Type B pancreatic cell (in vitro differentiated cells): ENCODE data around the gene COLQ. TPM values are rescaled to one million over a fixed set of nuclear protein-coding genes. Genes with fewer than 3 reads are reported as not detected.

Source experiments
- DNase-seq: peaks from one replicate; pipeline ENCODE4 v3.0.0; 2021; ENCODE audit warnings: mixed read lengths; ENCODE audit not compliant: unreplicated experiment; ENCODE audit errors: extremely low spot score
- H3K27ac Mint-ChIP-seq: 2 replicates; pipeline ENCODE4 v1.8.0; 2021; ENCODE audit warnings: mild to moderate bottlenecking, mixed read lengths
- H3K27me3 Mint-ChIP-seq: 2 replicates; pipeline ENCODE4 v1.8.0; 2021; ENCODE audit warnings: mixed read lengths
- H3K36me3 Mint-ChIP-seq: 2 replicates; pipeline ENCODE4 v1.8.0; 2021; ENCODE audit warnings: mixed read lengths
- H3K4me1 Mint-ChIP-seq: one replicate; pipeline ENCODE4 v1.8.0; 2021; ENCODE audit warnings: mixed read lengths; ENCODE audit not compliant: unreplicated experiment
- H3K4me3 Mint-ChIP-seq: 2 replicates; pipeline ENCODE4 v1.8.0; 2021; ENCODE audit warnings: mild to moderate bottlenecking, mixed read lengths
- H3K9me3 Mint-ChIP-seq: 2 replicates; pipeline ENCODE4 v1.8.0; 2021; ENCODE audit warnings: mixed read lengths
- total RNA-seq: library from RNA; stranded (reverse); gene quantifications from 2 replicates; pipeline ENCODE4 v1.2.1, GENCODE V29; 2021; ENCODE audit warnings: low replicate concordance
- TF ChIP-seq, protein P1 (sequence below): fragments of 200-600 bp; sonication (generic); conservative IDR thresholded peaks from 2 replicates; pipeline ENCODE4 v1.5.0; 2021; ENCODE audit warnings: antibody characterized with exemption, mild to moderate bottlenecking

COLQ gene
- total RNA-seq, 1 donor from 2014 or later = 4.1 TPM

DNA sequence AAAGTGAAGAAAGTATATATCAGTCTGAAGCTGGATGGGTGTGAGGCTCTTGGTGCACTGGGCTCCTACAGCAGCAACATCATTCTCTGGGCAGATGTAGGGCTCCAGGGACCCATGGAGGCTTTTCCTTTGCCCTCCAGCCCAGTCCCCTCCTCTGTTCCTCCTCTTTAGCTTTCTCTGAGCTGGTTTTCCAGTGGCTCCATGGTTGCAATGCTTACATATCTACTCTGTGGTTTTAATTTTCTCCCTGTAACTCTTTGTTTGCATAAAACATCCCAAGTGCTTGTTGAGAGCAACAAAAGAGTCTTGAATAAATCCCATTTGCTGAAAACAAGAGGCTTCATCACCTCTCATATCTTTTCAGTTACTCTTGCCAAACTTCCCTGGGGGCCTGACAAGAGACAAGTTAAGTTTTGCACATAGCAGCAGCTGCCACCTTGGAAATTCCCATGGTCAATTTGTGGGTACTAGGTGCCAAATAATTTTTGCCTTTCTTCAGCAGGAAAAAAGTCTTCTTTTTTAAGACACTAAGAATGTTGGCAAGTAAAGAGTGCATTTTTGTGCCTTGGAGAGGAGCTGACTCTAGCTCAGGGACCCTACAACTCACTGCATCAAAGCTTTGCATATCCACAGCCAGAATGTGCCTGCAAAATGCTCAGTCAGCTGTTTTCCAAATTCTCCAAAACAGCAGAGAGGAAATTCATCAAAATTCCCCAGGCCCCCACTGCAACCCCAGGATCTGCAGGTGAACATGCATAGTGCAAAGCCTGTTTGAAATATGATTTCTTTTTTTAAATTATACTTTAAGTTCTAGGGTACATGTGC lies 41.9 kb downstream of the COLQ start:
- DNase-seq = no peak
- H3K36me3 Mint-ChIP-seq = no peaks in the 10 kb centered on the region
- H3K9me3 Mint-ChIP-seq = no peaks in the 10 kb centered on the region
- TF ChIP-seq, protein P1, sequence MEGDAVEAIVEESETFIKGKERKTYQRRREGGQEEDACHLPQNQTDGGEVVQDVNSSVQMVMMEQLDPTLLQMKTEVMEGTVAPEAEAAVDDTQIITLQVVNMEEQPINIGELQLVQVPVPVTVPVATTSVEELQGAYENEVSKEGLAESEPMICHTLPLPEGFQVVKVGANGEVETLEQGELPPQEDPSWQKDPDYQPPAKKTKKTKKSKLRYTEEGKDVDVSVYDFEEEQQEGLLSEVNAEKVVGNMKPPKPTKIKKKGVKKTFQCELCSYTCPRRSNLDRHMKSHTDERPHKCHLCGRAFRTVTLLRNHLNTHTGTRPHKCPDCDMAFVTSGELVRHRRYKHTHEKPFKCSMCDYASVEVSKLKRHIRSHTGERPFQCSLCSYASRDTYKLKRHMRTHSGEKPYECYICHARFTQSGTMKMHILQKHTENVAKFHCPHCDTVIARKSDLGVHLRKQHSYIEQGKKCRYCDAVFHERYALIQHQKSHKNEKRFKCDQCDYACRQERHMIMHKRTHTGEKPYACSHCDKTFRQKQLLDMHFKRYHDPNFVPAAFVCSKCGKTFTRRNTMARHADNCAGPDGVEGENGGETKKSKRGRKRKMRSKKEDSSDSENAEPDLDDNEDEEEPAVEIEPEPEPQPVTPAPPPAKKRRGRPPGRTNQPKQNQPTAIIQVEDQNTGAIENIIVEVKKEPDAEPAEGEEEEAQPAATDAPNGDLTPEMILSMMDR = no peak
- H3K4me1 Mint-ChIP-seq = no peaks in the 10 kb centered on the region
- no peaks in the 10 kb centered on the region for H3K27me3 Mint-ChIP-seq
- H3K4me3 Mint-ChIP-seq = no peak overlapping the region
- H3K27ac Mint-ChIP-seq = no peak overlapping the region

DNA sequence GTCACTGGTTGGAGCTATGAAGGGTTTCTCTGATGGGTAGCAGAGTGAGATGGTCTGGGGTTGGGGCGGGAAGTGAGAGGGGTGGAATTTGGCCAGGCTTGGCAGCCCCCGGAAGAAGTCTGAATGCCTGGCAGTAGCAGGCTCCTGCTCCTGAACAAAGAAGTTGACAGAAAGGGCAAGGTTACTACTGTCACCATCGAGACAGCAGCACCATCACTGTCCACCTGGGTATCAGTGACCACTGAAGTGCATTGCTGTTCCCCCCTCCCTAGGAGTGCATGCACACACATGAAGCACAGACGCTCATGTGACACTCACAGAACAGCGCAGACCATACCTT lies 42.9 kb downstream of the COLQ start:
- TF ChIP-seq, protein P1 = no peak
- Mint-ChIP-seq H3K27me3 (no peaks in the 10 kb centered on the region), H3K36me3 (no peaks in the 10 kb centered on the region), H3K4me3 (no peak overlapping the region), H3K4me1 (no peaks in the 10 kb centered on the region), H3K9me3 (no peaks in the 10 kb centered on the region), H3K27ac (no peak overlapping the region)
- no peak for DNase-seq

GRCh38 chr3:15477951-15478639 lies 43.4 kb downstream of the COLQ start:
- H3K4me1 Mint-ChIP-seq = no peaks in the 10 kb centered on the region
- no peaks in the 10 kb centered on the region for H3K27me3 Mint-ChIP-seq
- H3K9me3 Mint-ChIP-seq = no peaks in the 10 kb centered on the region
- no peak for DNase-seq
- H3K4me3 Mint-ChIP-seq = no peak overlapping the region
- H3K27ac Mint-ChIP-seq = peak overlapping the region; percentile 12
- H3K36me3 Mint-ChIP-seq = no peaks in the 10 kb centered on the region
- TF ChIP-seq, protein P1 = no peak

DNA sequence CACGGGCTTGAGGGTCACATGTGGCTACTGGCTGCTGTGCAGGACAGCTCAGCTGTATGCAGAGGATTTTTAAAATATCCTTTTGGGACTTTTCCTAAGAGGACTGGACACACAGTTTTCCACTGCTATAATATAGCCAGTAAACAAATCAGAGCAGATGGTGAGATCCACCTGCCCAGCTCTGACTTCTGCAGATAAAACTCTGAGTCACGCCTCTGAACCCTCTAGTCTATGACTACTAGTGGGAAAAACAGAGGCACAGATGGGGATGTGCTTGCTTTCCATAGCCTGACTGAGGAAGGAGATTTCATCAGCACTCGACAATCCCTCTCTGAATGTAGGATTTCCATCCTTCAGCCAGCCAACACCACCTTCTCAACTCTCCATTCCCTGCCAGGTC lies 45.1 kb downstream of the COLQ start:
- Mint-ChIP-seq H3K9me3 (no peaks in the 10 kb centered on the region), H3K4me3 (no peak overlapping the region), H3K27ac (no peak overlapping the region), H3K4me1 (no peaks in the 10 kb centered on the region), H3K36me3 (no peaks in the 10 kb centered on the region), H3K27me3 (no peaks in the 10 kb centered on the region)
- TF ChIP-seq, protein P1 = no peak
- DNase-seq = no peak

GRCh38 chr3:15475161-15475560 lies 46.3 kb downstream of the COLQ start:
- Mint-ChIP-seq H3K36me3 (no peaks in the 10 kb centered on the region), H3K27ac (no peak overlapping the region), H3K4me3 (no peak overlapping the region), H3K9me3 (no peaks in the 10 kb centered on the region), H3K4me1 (no peaks in the 10 kb centered on the region), H3K27me3 (no peaks in the 10 kb centered on the region)
- TF ChIP-seq, protein P1 = no peak
- DNase-seq = no peak
